Loucy (cell line): ENCODE results near the gene ASPDH.

Source experiments
- EZH2phosphoT487 ChIP-seq: fragments of 200-600 bp; IDR thresholded peaks from 2 replicates; pipeline ENCODE4 v1.6.1; 2018; ENCODE audit warnings: antibody characterized with exemption, mild to moderate bottlenecking, moderate library complexity, borderline replicate concordance
- TF ChIP-seq, protein P1 (sequence below): fragments of 200-600 bp; sonication (generic); conservative IDR thresholded peaks from 2 replicates; pipeline ENCODE4 v1.5.1; 2014; ENCODE audit warnings: mild to moderate bottlenecking, antibody characterized with exemption, low read length

DNA sequence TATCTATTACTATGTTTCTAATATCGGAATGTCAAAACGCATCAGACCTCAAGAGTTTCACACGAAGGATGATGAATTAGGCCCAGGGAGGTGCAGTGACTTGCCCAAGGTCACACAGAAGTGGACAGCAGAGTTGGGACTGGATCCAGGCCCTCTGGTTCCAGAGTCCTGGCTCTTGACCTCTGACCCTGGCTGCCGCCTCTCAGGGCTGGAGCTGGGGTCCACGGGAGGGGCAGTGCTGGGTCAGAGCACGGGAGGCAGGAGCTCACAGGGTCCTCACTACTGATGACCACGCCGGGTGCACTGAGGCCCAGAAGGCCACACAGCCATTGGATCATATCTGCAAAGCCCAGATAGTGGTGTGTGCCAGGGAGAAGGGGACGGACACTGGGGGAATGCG is 9.2 kb upstream of the ASPDH start:
- TF ChIP-seq, protein P1, sequence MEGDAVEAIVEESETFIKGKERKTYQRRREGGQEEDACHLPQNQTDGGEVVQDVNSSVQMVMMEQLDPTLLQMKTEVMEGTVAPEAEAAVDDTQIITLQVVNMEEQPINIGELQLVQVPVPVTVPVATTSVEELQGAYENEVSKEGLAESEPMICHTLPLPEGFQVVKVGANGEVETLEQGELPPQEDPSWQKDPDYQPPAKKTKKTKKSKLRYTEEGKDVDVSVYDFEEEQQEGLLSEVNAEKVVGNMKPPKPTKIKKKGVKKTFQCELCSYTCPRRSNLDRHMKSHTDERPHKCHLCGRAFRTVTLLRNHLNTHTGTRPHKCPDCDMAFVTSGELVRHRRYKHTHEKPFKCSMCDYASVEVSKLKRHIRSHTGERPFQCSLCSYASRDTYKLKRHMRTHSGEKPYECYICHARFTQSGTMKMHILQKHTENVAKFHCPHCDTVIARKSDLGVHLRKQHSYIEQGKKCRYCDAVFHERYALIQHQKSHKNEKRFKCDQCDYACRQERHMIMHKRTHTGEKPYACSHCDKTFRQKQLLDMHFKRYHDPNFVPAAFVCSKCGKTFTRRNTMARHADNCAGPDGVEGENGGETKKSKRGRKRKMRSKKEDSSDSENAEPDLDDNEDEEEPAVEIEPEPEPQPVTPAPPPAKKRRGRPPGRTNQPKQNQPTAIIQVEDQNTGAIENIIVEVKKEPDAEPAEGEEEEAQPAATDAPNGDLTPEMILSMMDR, result no peak
- TF ChIP-seq EZH2phosphoT487, result no peak
